Measurements from ENCODE around the gene JAG1. TPM values are rescaled to one million over a fixed set of nuclear protein-coding genes. Genes with fewer than 3 reads are reported as not detected.

JAG1 gene
- total RNA-seq, 1 experiment from 2014 or later, result 45.2 TPM

DNA sequence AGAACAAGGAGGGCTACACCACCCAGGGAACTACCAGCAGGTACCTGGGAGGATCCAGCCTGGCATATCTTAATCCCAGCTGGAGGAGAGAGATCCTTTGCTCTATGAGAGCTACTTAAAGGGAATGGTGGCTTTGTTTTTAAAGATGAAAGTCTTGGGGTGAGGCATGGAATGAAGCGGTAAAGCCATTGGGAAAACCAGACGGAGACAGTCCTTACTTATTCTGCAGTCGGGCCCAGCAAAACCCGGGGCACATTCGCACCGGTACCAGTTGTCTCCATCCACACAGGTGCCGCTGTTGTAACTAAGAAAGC, 30.3 kb downstream of the JAG1 start:
- Mint-ChIP-seq H3K9me3 (no peaks in the 10 kb centered on the region), H3K36me3 (peaks cover 94% of the 10 kb centered on the region), H3K27me3 (ENCODE audit: low read depth) (no peaks in the 10 kb centered on the region), H3K4me1 (peaks cover 24% of the 10 kb centered on the region), H3K4me3 (no peak overlapping the region), H3K27ac (0 out of 2 replicates have a peak overlapping the region, but pooled peaks have one; percentile 12)
- ChIA-PET CTCF (no interaction called here), POLR2A (no interaction called here)
- no peak for TF ChIP-seq NR2C2 (CRISPR knock-in tag; IDR thresholded peaks at IDR 0.05)
- TF ChIP-seq ZNF423 (CRISPR knock-in tag; IDR thresholded peaks at IDR 0.05), result no peak
- no peak for TF ChIP-seq ZNF138 (CRISPR knock-in tag; conservative IDR thresholded peaks at IDR 0.05)
- TF ChIP-seq, protein P1, sequence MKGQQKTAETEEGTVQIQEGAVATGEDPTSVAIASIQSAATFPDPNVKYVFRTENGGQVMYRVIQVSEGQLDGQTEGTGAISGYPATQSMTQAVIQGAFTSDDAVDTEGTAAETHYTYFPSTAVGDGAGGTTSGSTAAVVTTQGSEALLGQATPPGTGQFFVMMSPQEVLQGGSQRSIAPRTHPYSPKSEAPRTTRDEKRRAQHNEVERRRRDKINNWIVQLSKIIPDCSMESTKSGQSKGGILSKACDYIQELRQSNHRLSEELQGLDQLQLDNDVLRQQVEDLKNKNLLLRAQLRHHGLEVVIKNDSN (CRISPR knock-in tag; IDR thresholded peaks at IDR 0.05), result no peak
- no peak for TF ChIP-seq OVOL2 (CRISPR knock-in tag; IDR thresholded peaks at IDR 0.05; ENCODE audit: borderline replicate concordance)
- TF ChIP-seq, protein P2, sequence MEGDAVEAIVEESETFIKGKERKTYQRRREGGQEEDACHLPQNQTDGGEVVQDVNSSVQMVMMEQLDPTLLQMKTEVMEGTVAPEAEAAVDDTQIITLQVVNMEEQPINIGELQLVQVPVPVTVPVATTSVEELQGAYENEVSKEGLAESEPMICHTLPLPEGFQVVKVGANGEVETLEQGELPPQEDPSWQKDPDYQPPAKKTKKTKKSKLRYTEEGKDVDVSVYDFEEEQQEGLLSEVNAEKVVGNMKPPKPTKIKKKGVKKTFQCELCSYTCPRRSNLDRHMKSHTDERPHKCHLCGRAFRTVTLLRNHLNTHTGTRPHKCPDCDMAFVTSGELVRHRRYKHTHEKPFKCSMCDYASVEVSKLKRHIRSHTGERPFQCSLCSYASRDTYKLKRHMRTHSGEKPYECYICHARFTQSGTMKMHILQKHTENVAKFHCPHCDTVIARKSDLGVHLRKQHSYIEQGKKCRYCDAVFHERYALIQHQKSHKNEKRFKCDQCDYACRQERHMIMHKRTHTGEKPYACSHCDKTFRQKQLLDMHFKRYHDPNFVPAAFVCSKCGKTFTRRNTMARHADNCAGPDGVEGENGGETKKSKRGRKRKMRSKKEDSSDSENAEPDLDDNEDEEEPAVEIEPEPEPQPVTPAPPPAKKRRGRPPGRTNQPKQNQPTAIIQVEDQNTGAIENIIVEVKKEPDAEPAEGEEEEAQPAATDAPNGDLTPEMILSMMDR (IDR thresholded peaks at IDR 0.05), result no peak
- TF ChIP-seq ZNF396 (CRISPR knock-in tag; IDR thresholded peaks at IDR 0.05; ENCODE audit: borderline replicate concordance), result no peak
- TF ChIP-seq KAT7 (CRISPR knock-in tag; IDR thresholded peaks at IDR 0.05; ENCODE audit: borderline replicate concordance), result no peak
- TF ChIP-seq ZBTB21 (CRISPR knock-in tag; IDR thresholded peaks at IDR 0.05; ENCODE audit: borderline replicate concordance), result no peak
- no peak for TF ChIP-seq IRF1 (CRISPR knock-in tag; IDR thresholded peaks at IDR 0.05)
- TF ChIP-seq, protein P3, sequence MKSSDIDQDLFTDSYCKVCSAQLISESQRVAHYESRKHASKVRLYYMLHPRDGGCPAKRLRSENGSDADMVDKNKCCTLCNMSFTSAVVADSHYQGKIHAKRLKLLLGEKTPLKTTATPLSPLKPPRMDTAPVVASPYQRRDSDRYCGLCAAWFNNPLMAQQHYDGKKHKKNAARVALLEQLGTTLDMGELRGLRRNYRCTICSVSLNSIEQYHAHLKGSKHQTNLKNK (CRISPR knock-in tag; IDR thresholded peaks at IDR 0.05), result no peak
- TF ChIP-seq ATF1 (CRISPR knock-in tag; IDR thresholded peaks at IDR 0.05), result no peak
- no peak for TF ChIP-seq SOX15 (CRISPR knock-in tag; IDR thresholded peaks at IDR 0.05)
- no peak for TF ChIP-seq MLX (CRISPR knock-in tag; IDR thresholded peaks at IDR 0.05)
- no peak for TF ChIP-seq ZNF121 (CRISPR knock-in tag; IDR thresholded peaks at IDR 0.05)
- DNase-seq (ENCODE audit: low spot score) (no peak), ATAC-seq (no peak)

DNA sequence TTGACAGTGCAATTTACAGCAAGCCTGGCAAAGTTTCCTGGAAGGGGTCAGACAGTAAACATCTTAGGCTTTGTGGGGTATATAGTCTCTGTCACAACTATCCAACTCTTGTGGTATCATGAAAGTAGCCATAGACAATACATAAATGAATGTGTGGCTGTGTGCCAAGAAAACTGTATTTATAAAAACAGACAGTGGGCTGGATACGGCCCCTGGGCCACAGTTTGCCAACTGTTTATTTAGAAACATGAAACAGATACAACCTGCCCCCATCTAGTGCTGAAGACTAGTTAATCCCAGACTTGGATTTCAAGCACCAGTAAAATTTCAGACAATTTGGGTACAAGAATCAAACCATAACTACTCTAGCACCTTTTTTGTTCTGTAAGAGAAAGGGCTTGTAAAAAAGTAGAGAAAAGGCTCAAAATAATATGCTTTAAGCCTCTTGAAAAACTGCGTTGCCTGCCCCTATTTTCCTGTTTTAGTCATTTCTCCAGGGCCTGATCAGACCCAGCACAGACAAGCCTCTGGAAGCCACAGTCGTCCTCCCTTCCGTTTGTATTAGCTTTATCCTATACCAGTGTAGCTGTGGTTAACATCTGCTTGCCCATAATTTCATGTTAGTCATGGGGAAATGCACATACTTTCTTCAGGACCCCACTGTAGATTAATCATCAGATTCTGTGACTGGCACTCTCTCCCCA, 30.8 kb downstream of the JAG1 start:
- TF ChIP-seq MYBL2 (CRISPR knock-in tag; IDR thresholded peaks at IDR 0.05) (no peak), OVOL2 (CRISPR knock-in tag; IDR thresholded peaks at IDR 0.05; ENCODE audit: borderline replicate concordance) (no peak), CREB1 (CRISPR knock-in tag; IDR thresholded peaks at IDR 0.05) (no peak), PRDM15 (CRISPR knock-in tag; IDR thresholded peaks at IDR 0.05) (no peak), ZNF416 (CRISPR knock-in tag; IDR thresholded peaks at IDR 0.05) (no peak), RORB (CRISPR knock-in tag; IDR thresholded peaks at IDR 0.05) (no peak), ZNF671 (CRISPR knock-in tag; IDR thresholded peaks at IDR 0.05) (no peak)
- TF ChIP-seq, protein P4, sequence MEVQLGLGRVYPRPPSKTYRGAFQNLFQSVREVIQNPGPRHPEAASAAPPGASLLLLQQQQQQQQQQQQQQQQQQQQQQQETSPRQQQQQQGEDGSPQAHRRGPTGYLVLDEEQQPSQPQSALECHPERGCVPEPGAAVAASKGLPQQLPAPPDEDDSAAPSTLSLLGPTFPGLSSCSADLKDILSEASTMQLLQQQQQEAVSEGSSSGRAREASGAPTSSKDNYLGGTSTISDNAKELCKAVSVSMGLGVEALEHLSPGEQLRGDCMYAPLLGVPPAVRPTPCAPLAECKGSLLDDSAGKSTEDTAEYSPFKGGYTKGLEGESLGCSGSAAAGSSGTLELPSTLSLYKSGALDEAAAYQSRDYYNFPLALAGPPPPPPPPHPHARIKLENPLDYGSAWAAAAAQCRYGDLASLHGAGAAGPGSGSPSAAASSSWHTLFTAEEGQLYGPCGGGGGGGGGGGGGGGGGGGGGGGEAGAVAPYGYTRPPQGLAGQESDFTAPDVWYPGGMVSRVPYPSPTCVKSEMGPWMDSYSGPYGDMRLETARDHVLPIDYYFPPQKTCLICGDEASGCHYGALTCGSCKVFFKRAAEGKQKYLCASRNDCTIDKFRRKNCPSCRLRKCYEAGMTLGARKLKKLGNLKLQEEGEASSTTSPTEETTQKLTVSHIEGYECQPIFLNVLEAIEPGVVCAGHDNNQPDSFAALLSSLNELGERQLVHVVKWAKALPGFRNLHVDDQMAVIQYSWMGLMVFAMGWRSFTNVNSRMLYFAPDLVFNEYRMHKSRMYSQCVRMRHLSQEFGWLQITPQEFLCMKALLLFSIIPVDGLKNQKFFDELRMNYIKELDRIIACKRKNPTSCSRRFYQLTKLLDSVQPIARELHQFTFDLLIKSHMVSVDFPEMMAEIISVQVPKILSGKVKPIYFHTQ (CRISPR knock-in tag; IDR thresholded peaks at IDR 0.05), result no peak
- TF ChIP-seq, protein P5, sequence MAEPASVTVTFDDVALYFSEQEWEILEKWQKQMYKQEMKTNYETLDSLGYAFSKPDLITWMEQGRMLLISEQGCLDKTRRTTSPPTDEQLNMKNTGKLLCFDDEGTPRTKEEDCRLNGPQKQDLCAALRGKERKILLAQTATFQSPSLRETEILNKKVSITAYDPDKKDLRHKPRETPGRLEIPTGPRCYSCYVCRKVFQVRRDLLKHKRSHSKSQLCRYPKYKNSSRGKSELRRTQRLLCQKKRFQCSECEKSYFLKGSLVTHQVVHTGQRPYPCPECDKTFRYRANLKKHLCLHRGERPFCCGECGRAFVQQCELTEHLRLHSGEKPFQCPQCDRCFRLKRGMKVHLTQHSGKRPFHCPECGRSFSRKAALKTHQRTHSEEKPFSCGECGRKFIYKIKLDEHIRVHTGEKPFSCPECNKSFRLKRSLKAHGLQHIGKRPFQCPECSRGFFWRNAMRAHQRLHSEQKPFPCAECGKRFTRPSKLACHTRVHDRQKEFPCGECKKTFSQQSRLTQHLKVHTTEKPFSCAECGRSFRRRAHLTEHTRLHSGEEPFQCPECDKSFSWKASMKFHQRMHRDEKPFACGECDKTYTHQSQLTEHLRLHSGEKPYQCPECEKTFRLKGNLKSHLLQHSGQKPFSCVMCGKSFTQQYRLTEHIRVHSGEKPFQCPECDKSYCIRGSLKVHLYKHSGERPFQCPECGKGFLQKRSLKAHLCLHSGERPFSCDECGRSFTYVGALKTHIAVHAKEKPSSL (CRISPR knock-in tag; conservative IDR thresholded peaks at IDR 0.05), result no peak
- H3K4me3 Mint-ChIP-seq, result no peak overlapping the region
- H3K27ac Mint-ChIP-seq, result 0 out of 2 replicates have a peak overlapping the region, but pooled peaks have one; percentile 12
- H3K36me3 Mint-ChIP-seq, result peaks cover 93% of the 10 kb centered on the region
- H3K9me3 Mint-ChIP-seq, result no peaks in the 10 kb centered on the region
- H3K4me1 Mint-ChIP-seq, result peaks cover 24% of the 10 kb centered on the region
- POLR2A ChIA-PET, result no interaction called here
- H3K27me3 Mint-ChIP-seq (ENCODE audit: low read depth), result no peaks in the 10 kb centered on the region
- DNase-seq (ENCODE audit: low spot score) (no peak), ATAC-seq (no peak)
- CTCF ChIA-PET, result no interaction called here
